ENCODE measurements around the gene XPO5. TPM values are rescaled to one million over a fixed set of nuclear protein-coding genes. Genes with fewer than 3 reads are reported as not detected.

XPO5 gene
- total RNA-seq, 1 donor from 2014 or later = 53.0 TPM

- H3K4me3 ChIP-seq (ENCODE audit: insufficient read depth, low read depth, low read length) = no peak overlapping the region
- no peaks in the 10 kb centered on the region for H3K9me3 Mint-ChIP-seq (ENCODE audit: unreplicated experiment)
- H3K9ac ChIP-seq (ENCODE audit: low read length) = no peak overlapping the region
- no peak for DNase-seq (ENCODE audit: low read depth)
- peaks cover 44% of the 10 kb centered on the region for H3K79me2 ChIP-seq (ENCODE audit: insufficient read depth, low read length)
- no peak overlapping the region for H3K27ac Mint-ChIP-seq (ENCODE audit: unreplicated experiment)
- H3K4me2 ChIP-seq (ENCODE audit: low read length) = no peak overlapping the region
- peaks cover 57% of the 10 kb centered on the region for H4K20me1 ChIP-seq (ENCODE audit: insufficient read depth, low read length)
- H3K9me3 ChIP-seq (ENCODE audit: insufficient read depth, low read depth, low read length) = no peaks in the 10 kb centered on the region
- no peak for FAIRE-seq
- H3K27me3 ChIP-seq (ENCODE audit: insufficient read depth, low read length) = no peaks in the 10 kb centered on the region
- H3K4me1 Mint-ChIP-seq (ENCODE audit: low read depth, unreplicated experiment) = peaks cover 16% of the 10 kb centered on the region
- no peak overlapping the region for H3K27ac ChIP-seq (ENCODE audit: low read depth, low read length)
- peaks cover 5% of the 10 kb centered on the region for H3K36me3 Mint-ChIP-seq (ENCODE audit: low read depth, unreplicated experiment)
- peak overlapping the region; percentile 9 for H3K4me3 Mint-ChIP-seq (ENCODE audit: unreplicated experiment)
- H3K4me1 ChIP-seq (ENCODE audit: insufficient read depth, low read length) = peaks cover 23% of the 10 kb centered on the region
- H3K36me3 ChIP-seq (ENCODE audit: insufficient read depth, low read length) = no peaks in the 10 kb centered on the region
- TF ChIP-seq CTCF (IDR thresholded peaks at IDR 0.05; ENCODE audit: insufficient read depth, low read depth, low read length) (no peak), EZH2 (IDR thresholded peaks at IDR 0.05; ENCODE audit: insufficient read depth, low read length) (no peak)
- H2AFZ ChIP-seq (ENCODE audit: low read depth, low read length) = no peak overlapping the region
- no peaks in the 10 kb centered on the region for H3K27me3 Mint-ChIP-seq (ENCODE audit: low read depth, unreplicated experiment)
Observed at GRCh38 chr6:43489277-43490072, 86.4 kb downstream of the XPO5 start.

GRCh38 chr6:43488667-43489276 is 87.1 kb downstream of the XPO5 start:
- Histone ChIP-seq H4K20me1 (ENCODE audit: insufficient read depth, low read length) (peaks cover 51% of the 10 kb centered on the region), H3K27me3 (ENCODE audit: insufficient read depth, low read length) (no peaks in the 10 kb centered on the region), H3K4me1 (ENCODE audit: insufficient read depth, low read length) (peaks cover 23% of the 10 kb centered on the region), H2AFZ (ENCODE audit: low read depth, low read length) (no peak overlapping the region), H3K4me2 (ENCODE audit: low read length) (no peak overlapping the region), H3K9ac (ENCODE audit: low read length) (no peak overlapping the region), H3K36me3 (ENCODE audit: insufficient read depth, low read length) (no peaks in the 10 kb centered on the region), H3K79me2 (ENCODE audit: insufficient read depth, low read length) (peaks cover 40% of the 10 kb centered on the region), H3K27ac (ENCODE audit: low read depth, low read length) (no peak overlapping the region), H3K4me3 (ENCODE audit: insufficient read depth, low read depth, low read length) (no peak overlapping the region), H3K9me3 (ENCODE audit: insufficient read depth, low read depth, low read length) (no peaks in the 10 kb centered on the region)
- Mint-ChIP-seq H3K27me3 (ENCODE audit: low read depth, unreplicated experiment) (no peaks in the 10 kb centered on the region), H3K4me1 (ENCODE audit: low read depth, unreplicated experiment) (peaks cover 16% of the 10 kb centered on the region), H3K9me3 (ENCODE audit: unreplicated experiment) (no peaks in the 10 kb centered on the region), H3K27ac (ENCODE audit: unreplicated experiment) (no peak overlapping the region), H3K4me3 (ENCODE audit: unreplicated experiment) (peak overlapping the region; percentile 9), H3K36me3 (ENCODE audit: low read depth, unreplicated experiment) (peaks cover 5% of the 10 kb centered on the region)
- peak; percentile 9 for DNase-seq (ENCODE audit: low read depth)
- no peak for TF ChIP-seq CTCF (IDR thresholded peaks at IDR 0.05; ENCODE audit: insufficient read depth, low read depth, low read length)
- no peak for TF ChIP-seq EZH2 (IDR thresholded peaks at IDR 0.05; ENCODE audit: insufficient read depth, low read length)
- FAIRE-seq = no peak
